ENCODE measurements around the gene USP2. TPM values are rescaled to one million over a fixed set of nuclear protein-coding genes. Genes with fewer than 3 reads are reported as not detected.
"Not testable (repeated sequence)": the region's sequence is repeated elsewhere in the genome, so short reads cannot be mapped to it uniquely, and the experiment has no call there.

The USP2 gene
- total and polyA plus RNA-seq, 7 experiments from 2014 or later, result 0.07 to 1.1 (median 0.43) TPM

DNA sequence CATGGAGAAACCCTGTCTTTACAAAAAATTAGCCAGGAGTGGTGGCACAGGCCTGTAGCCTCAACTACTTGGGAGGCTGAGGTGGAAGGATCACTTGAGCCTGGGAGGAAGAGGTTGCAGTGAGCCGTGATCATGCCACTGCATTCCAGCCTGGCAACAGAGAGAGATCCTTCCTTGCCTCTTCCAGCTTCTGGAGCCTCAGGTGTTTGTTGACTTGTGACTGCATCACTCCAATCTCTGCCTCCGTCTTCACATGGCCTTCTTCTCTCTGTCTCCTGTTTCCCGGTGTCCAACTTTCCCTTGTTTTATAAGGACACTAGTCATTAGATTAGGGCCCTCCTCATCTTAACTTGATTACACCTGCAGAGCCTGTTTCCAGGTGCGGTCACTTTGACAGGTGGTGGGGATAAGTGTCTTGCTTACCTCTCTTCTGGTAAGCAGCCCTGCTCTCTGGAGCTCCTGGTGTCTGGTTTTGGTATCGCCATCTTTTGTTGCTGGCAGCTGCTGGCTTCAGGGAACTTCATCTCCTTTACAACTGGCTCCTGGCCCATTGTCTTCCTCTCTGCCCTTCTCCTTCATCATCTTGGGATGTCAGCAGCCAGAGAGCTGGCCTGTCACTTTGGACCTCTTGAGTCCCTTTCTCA lies 8.2 kb upstream of the USP2 start:
- H3K36me3 Mint-ChIP-seq, result peaks cover 0 to 5% (median 0%) of the 10 kb centered on the region in 5 donors
- ChIA-PET CTCF (interaction anchor here (1.3 kb wide), 1 partner anchor 15 kb away, joined by 3 read pairs; no protein-coding TSS in a partner anchor), POLR2A (no interaction called here)
- H3K27me3 Mint-ChIP-seq, result peaks cover 0 to 28% (median 16%) of the 10 kb centered on the region in 5 donors
- no peak overlapping the region for H3K4me3 ChIP-seq (ENCODE audit: low read length)
- no peaks in the 10 kb centered on the region for H3K9me3 ChIP-seq (ENCODE audit: control insufficient read depth in 2 of 3, low read length in 3 of 3)
- H3K27me3 ChIP-seq (ENCODE audit: control insufficient read depth in 2 of 2, insufficient read depth in 2 of 2, low read length in 2 of 2), result no peaks in the 10 kb centered on the region
- intact Hi-C loops (cut with micrococcal nuclease), result no loop called here
- no peaks in the 10 kb centered on the region for H3K4me1 Mint-ChIP-seq
- no peak overlapping the region for H3K27ac ChIP-seq (ENCODE audit: low read depth, low read length)
- H3K27ac Mint-ChIP-seq, result peak overlapping the region in 1 of 9 donors; percentile 51
- H3K4me3 Mint-ChIP-seq, result no peak overlapping the region
- ATAC-seq, result no peak
- no peaks in the 10 kb centered on the region for H3K4me1 ChIP-seq (ENCODE audit: control insufficient read depth in 2 of 2, insufficient read depth in 2 of 2, low read length in 2 of 2)
- H3K9me3 Mint-ChIP-seq, result no peaks in the 10 kb centered on the region
- H3K36me3 ChIP-seq (ENCODE audit: control insufficient read depth in 2 of 3, insufficient read depth in 3 of 3, low read length in 3 of 3), result no peaks in the 10 kb centered on the region
- peak in 1 of 9 donors; percentile 11 for DNase-seq

DNA sequence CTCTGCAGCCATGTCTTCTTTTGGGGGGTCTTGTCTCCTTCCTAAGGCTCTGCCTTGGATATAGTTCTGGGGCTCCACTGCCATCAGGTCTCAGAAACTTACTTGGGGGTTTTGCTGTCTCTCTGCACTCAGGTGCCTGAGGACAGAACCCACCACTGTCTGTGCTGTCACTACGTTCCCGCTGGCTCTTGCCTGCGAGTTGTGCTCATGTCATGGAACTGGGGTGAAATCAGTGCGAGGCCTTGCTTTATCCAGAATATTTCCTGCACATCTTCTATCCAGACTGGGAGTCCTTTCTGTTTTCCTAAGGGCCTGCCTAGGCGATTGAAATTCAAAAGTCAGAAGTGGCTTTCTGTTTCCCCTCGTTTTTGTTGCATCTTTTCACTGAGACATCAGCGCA lies 6.6 kb upstream of the USP2 start:
- intact Hi-C loops (cut with micrococcal nuclease), result no loop called here
- H3K4me3 ChIP-seq (ENCODE audit: low read length), result no peak overlapping the region
- H3K4me1 ChIP-seq (ENCODE audit: control insufficient read depth in 2 of 2, insufficient read depth in 2 of 2, low read length in 2 of 2), result no peaks in the 10 kb centered on the region
- DNase-seq (no peak), ATAC-seq (no peak)
- Mint-ChIP-seq H3K27ac (no peak overlapping the region), H3K4me3 (no peak overlapping the region), H3K9me3 (no peaks in the 10 kb centered on the region), H3K36me3 (peaks cover 0 to 5% (median 0%) of the 10 kb centered on the region in 5 donors), H3K27me3 (peaks cover 0 to 19% (median 12%) of the 10 kb centered on the region in 5 donors), H3K4me1 (no peaks in the 10 kb centered on the region)
- ChIA-PET POLR2A (no interaction called here), CTCF (no interaction called here)
- no peaks in the 10 kb centered on the region for H3K27me3 ChIP-seq (ENCODE audit: control insufficient read depth in 2 of 2, insufficient read depth in 2 of 2, low read length in 2 of 2)
- H3K27ac ChIP-seq (ENCODE audit: low read depth, low read length), result no peak overlapping the region
- H3K36me3 ChIP-seq (ENCODE audit: control insufficient read depth in 2 of 3, insufficient read depth in 3 of 3, low read length in 3 of 3), result no peaks in the 10 kb centered on the region
- no peaks in the 10 kb centered on the region for H3K9me3 ChIP-seq (ENCODE audit: control insufficient read depth in 2 of 3, low read length in 3 of 3)

DNA sequence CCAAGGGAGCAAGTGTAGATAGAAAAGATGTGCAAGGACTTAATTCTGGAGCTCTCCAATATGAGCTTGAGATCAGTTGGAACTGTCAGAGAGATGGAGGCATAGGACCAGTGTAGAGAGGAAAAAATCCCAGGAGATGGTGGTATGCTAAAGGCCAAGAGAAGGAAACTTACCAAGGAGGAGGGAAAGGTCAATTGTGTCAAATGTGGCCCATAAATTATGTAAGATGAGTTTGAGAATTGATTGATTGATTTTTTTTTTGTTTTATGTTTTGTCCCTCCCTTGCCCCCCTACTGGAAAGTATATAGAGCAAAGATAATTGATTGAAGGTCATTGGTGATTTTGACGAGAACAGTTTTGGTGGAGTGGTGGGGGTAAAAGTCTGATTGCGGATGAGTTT lies 2.8 kb upstream of the USP2 start:
- Mint-ChIP-seq H3K4me1 (peaks cover 0 to 13% (median 4%) of the 10 kb centered on the region in 7 donors), H3K36me3 (no peaks in the 10 kb centered on the region), H3K9me3 (peaks cover 0 to 2% (median 0%) of the 10 kb centered on the region in 11 donors), H3K27ac (no peak overlapping the region), H3K4me3 (no peak overlapping the region), H3K27me3 (peaks cover 0 to 6% (median 4%) of the 10 kb centered on the region in 5 donors)
- H3K4me3 ChIP-seq (ENCODE audit: low read length), result no peak overlapping the region
- H3K9me3 ChIP-seq (ENCODE audit: control insufficient read depth in 2 of 3, low read length in 3 of 3), result no peaks in the 10 kb centered on the region
- ChIA-PET CTCF (interaction anchor here (4.1 kb wide), 1 partner anchor 28 kb away, joined by 34 read pairs; no protein-coding TSS in a partner anchor), POLR2A (no interaction called here)
- DNase-seq (no peak), ATAC-seq (no peak)
- peaks cover 9 to 14% of the 10 kb centered on the region in 2 donors for H3K4me1 ChIP-seq (ENCODE audit: control insufficient read depth in 2 of 2, insufficient read depth in 2 of 2, low read length in 2 of 2)
- no peaks in the 10 kb centered on the region for H3K27me3 ChIP-seq (ENCODE audit: control insufficient read depth in 2 of 2, insufficient read depth in 2 of 2, low read length in 2 of 2)
- intact Hi-C loops (cut with micrococcal nuclease), result loop anchor here in 1 of 2 donors (5.0 kb wide), 1 partner anchor 1567 kb away; no protein-coding TSS in a partner anchor
- no peak overlapping the region for H3K27ac ChIP-seq (ENCODE audit: low read depth, low read length)
- H3K36me3 ChIP-seq (ENCODE audit: control insufficient read depth in 2 of 3, insufficient read depth in 3 of 3, low read length in 3 of 3), result no peaks in the 10 kb centered on the region

DNA sequence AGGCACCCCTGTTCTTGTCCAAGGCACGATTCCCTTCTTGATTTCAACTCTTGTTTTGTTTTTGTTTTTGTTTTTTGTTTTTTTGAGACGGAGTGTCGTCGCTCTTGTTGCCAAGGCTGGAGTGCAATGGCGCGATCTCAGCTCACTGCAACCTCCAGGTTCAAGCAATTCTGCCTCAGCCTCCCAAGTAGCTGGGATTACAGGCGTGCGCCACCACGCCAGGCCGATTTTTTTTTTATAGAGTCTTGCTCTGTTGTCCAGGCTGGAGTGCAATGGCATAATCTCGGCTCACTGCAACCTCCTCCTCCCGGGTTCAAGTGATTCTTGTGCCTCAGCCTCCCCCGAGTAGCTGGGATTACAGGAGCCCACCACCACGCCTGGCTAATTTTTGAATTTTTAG lies 1.0 kb upstream of the USP2 start:
- POLR2A ChIA-PET, result not testable (repeated sequence)

DNA sequence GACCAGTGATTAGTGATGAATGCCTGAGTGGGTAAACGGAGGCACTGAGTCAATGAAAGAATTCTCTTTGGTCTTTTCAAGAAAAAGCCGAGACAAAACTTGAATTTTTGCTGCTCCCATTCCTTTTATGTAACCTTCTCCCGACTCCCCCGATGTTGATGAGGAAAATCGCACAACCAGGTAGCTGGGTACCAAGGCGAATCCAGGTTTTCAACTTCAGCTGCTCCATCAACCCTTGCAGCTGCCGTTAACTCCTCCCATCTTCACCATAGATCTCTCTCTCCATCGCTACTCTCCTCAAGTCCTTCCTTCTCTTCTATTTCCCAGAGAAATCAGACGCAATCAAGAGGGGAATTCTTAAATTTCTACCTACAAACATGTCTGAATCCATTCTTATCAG lies 611 bp upstream of the USP2 start:
- CTCF ChIA-PET, result interaction anchor here (4.1 kb wide), 1 partner anchor 26 kb away, joined by 34 read pairs; no protein-coding TSS in a partner anchor
- H3K9me3 ChIP-seq (ENCODE audit: control insufficient read depth in 2 of 3, low read length in 3 of 3), result no peaks in the 10 kb centered on the region
- peaks cover 9 to 14% of the 10 kb centered on the region in 2 donors for H3K4me1 ChIP-seq (ENCODE audit: control insufficient read depth in 2 of 2, insufficient read depth in 2 of 2, low read length in 2 of 2)
- no peaks in the 10 kb centered on the region for H3K27me3 ChIP-seq (ENCODE audit: control insufficient read depth in 2 of 2, insufficient read depth in 2 of 2, low read length in 2 of 2)
- Mint-ChIP-seq H3K36me3 (no peaks in the 10 kb centered on the region), H3K4me3 (no peak overlapping the region), H3K27ac (no peak overlapping the region), H3K27me3 (peaks cover 0 to 9% (median 0%) of the 10 kb centered on the region in 5 donors), H3K4me1 (peaks cover 0 to 13% (median 5%) of the 10 kb centered on the region in 7 donors), H3K9me3 (peaks cover 0 to 2% (median 0%) of the 10 kb centered on the region in 11 donors)
- intact Hi-C loops (cut with micrococcal nuclease), result loop anchor here in 1 of 2 donors (5.0 kb wide), 1 partner anchor 1565 kb away; no protein-coding TSS in a partner anchor
- H3K27ac ChIP-seq (ENCODE audit: low read depth, low read length), result peak overlapping the region; percentile 53
- POLR2A ChIA-PET, result no interaction called here
- H3K36me3 ChIP-seq (ENCODE audit: control insufficient read depth in 2 of 3, insufficient read depth in 3 of 3, low read length in 3 of 3), result no peaks in the 10 kb centered on the region
- ATAC-seq (no peak), DNase-seq (peak in 1 of 9 donors; percentile 9)
- peak overlapping the region; percentile 81 for H3K4me3 ChIP-seq (ENCODE audit: low read length)

More for the DNA sequence above, 1.0 kb upstream of the USP2 start:
- H3K27ac Mint-ChIP-seq; H3K27me3 Mint-ChIP-seq; H3K9me3 ChIP-seq (ENCODE audit: control insufficient read depth in 2 of 3, low read length in 3 of 3); DNase-seq; H3K4me3 Mint-ChIP-seq; H3K36me3 ChIP-seq (ENCODE audit: control insufficient read depth in 2 of 3, insufficient read depth in 3 of 3, low read length in 3 of 3); H3K36me3 Mint-ChIP-seq; H3K27ac ChIP-seq (ENCODE audit: low read depth, low read length); H3K9me3 Mint-ChIP-seq; H3K27me3 ChIP-seq (ENCODE audit: control insufficient read depth in 2 of 2, insufficient read depth in 2 of 2, low read length in 2 of 2); ATAC-seq: not testable (repeated sequence)
- peaks cover 0 to 13% (median 5%) of the 10 kb centered on the region in 7 donors for H3K4me1 Mint-ChIP-seq
- intact Hi-C loops (cut with micrococcal nuclease), result loop anchor here in 1 of 2 donors (5.0 kb wide), 1 partner anchor 1565 kb away; no protein-coding TSS in a partner anchor
- H3K4me1 ChIP-seq (ENCODE audit: control insufficient read depth in 2 of 2, insufficient read depth in 2 of 2, low read length in 2 of 2), result peaks cover 9 to 14% of the 10 kb centered on the region in 2 donors
- CTCF ChIA-PET, result interaction anchor here (0.6 to 4.1 kb wide), 3 partner anchors 26 to 913 kb away, joined by 3 to 34 read pairs (median 3); no protein-coding TSS in a partner anchor
- peak overlapping the region; percentile 81 for H3K4me3 ChIP-seq (ENCODE audit: low read length)

DNA sequence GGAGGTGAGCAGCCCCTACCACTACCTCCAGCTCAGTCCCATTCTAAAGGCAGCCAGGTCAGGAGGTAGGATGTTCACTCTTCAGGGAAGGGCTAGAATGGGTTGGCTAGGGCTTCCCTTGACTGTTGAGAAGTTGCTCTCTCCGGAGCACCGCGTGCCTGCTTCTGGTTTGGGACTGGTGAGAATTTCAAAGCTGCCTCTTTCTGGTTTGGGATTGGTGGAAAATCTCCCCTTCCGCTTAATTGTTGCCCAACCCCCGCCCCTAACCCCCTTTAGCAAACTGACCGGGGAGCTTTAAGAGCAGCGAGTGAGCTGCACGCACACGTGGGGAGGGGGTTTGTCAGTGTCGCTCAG lies 686 bp downstream of the USP2 start:
- Histone ChIP-seq H3K27ac (ENCODE audit: low read depth, low read length) (peak overlapping the region; percentile 71), H3K4me3 (ENCODE audit: low read length) (peak overlapping the region; percentile 81), H3K4me1 (ENCODE audit: control insufficient read depth in 2 of 2, insufficient read depth in 2 of 2, low read length in 2 of 2) (peaks cover 9 to 14% of the 10 kb centered on the region in 2 donors), H3K36me3 (ENCODE audit: control insufficient read depth in 2 of 3, insufficient read depth in 3 of 3, low read length in 3 of 3) (no peaks in the 10 kb centered on the region), H3K9me3 (ENCODE audit: control insufficient read depth in 2 of 3, low read length in 3 of 3) (no peaks in the 10 kb centered on the region), H3K27me3 (ENCODE audit: control insufficient read depth in 2 of 2, insufficient read depth in 2 of 2, low read length in 2 of 2) (no peaks in the 10 kb centered on the region)
- peak in 1 of 9 donors; percentile 14 for DNase-seq
- ATAC-seq, result no peak
- peak overlapping the region in 1 of 9 donors; percentile 87 for H3K27ac Mint-ChIP-seq
- CTCF ChIA-PET, result interaction anchor here (0.8 to 4.1 kb wide), 7 partner anchors 8 to 25 kb away, joined by 3 to 34 read pairs (median 3); no protein-coding TSS in a partner anchor
- no peak overlapping the region for H3K4me3 Mint-ChIP-seq
- no peaks in the 10 kb centered on the region for H3K36me3 Mint-ChIP-seq
- H3K9me3 Mint-ChIP-seq, result peaks cover 0 to 2% (median 0%) of the 10 kb centered on the region in 11 donors
- intact Hi-C loops (cut with micrococcal nuclease), result loop anchor here (1.0 to 5.0 kb wide), 7 partner anchors 17 to 1564 kb away; partner anchors contain the start of genes RNF26 (in 2 of the 2), HYOU1 (in 1 of the 2) and NECTIN1 (in 1 of the 2)
- peaks cover 0 to 9% (median 0%) of the 10 kb centered on the region in 5 donors for H3K27me3 Mint-ChIP-seq
- H3K4me1 Mint-ChIP-seq, result peaks cover 0 to 13% (median 5%) of the 10 kb centered on the region in 7 donors
- POLR2A ChIA-PET, result interaction anchor here (0.5 to 1.9 kb wide), 2 partner anchors 25 to 809 kb away, joined by 4 to 6 read pairs; no protein-coding TSS in a partner anchor
